Stimulated activated CD8-positive, alpha-beta memory T cell treated with anti-CD3 and anti-CD28 coated beads, Interleukin-4, amount 100 ng/mL, for 1 hour (primary cell): Measurements from ENCODE around the gene C12orf57.

Source experiments
- DNase-seq, 2 donors: peaks; one replicate each; pipeline ENCODE4 v3.0.0-alpha.2; 2020; ENCODE audit warnings: low read depth in 2 of 2, low spot score in 1 of 2

Gene C12orf57

GRCh38 chr12:6952121-6952862 is 8.5 kb downstream of the C12orf57 start:
- DNase-seq: no peak

GRCh38 chr12:6952863-6953441 is 9.1 kb downstream of the C12orf57 start:
- no peak for DNase-seq

GRCh38 chr12:6953442-6954315 is 9.9 kb downstream of the C12orf57 start:
- DNase-seq: peak; percentile 74 to 78

- no peak for DNase-seq
These were observed 10.7 kb downstream of the C12orf57 start for GRCh38 chr12:6954316-6955107.

DNA sequence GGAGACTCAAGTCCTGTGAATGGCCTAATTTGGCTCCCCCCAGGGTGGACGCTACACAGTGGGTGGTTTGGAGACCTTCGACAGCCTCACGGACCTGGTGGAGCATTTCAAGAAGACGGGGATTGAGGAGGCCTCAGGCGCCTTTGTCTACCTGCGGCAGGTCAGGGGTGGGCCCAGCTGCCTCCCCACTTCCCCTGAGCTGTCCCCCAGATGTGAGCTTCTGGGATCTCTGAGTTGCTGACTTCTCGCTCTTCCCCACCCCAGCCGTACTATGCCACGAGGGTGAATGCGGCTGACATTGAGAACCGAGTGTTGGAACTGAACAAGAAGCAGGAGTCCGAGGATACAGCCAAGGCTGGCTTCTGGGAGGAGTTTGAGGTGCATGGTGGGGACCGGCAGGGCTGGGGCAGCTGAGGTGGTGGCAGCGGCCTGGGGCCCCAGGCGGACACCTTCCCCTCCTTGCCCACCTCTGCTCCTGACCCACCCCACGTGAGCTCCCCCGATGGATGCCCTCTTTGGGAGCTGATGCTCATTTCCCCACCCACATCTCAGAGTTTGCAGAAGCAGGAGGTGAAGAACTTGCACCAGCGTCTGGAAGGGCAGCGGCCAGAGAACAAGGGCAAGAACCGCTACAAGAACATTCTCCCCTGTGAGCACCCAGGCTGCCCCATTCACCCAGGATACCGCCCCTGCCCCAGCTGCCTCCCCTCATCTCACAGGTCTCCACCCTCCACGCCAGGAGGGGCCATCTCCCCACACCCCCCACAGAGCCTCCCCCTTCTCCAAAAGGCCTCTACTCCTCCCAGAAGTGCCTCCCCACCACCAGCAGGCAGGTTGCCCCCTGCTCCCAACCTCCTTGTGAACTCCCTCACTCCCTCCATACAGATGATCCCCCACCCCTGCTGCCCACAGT is 11.5 kb downstream of the C12orf57 start:
- DNase-seq: no peak

DNA sequence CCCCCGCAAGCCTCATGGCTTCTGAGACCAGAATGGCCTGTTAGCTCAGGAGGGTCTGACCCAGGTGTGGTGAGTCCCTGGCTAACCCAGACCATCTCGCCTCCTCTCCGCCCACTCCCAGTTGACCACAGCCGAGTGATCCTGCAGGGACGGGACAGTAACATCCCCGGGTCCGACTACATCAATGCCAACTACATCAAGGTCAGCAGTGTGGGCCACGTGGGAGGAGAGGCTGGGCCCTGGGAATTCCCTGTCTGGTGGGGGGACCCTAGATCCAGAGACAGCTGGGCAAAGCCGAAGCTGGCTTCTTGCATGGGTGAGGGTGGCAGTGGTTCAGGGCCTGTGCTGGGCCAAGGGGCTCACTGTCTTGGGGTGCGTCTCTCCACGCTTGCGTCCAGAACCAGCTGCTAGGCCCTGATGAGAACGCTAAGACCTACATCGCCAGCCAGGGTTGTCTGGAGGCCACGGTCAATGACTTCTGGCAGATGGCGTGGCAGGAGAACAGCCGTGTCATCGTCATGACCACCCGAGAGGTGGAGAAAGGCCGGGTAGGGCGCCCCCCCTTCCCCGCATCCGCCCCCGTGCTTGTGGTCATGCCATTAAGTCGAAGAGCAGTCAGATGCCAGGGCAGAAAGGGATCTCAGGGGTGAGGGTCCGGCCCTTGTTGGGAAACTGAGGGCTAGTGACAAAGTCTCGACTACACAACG is 12.4 kb downstream of the C12orf57 start:
- DNase-seq: no peak

DNA sequence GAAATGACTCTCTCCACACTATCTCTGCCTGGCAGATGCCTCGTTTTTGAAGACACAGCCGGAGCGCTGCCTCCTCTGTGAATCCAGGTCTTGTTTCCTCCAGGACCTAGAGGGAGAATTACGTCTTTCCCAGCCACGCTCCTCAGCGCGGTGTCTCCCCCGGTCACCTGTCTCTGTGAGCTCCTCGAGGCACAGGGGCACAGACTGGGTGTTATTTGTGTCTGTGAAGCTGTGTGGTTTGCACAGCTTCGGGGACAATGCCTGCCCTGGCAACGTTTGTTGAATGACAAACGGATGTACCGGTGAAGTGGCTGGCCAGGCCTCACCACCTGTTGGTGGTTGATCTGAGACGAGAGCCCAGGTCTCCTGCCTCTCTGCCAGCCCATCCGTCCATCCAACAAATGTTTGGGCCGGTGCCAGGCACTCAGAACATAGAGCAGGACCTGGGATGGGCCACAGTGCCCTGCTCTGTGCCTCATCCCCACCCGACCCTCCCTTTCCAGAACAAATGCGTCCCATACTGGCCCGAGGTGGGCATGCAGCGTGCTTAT is 13.4 kb downstream of the C12orf57 start:
- DNase-seq: no peak

- no peak for DNase-seq
These were observed 14.2 kb downstream of the C12orf57 start for GRCh38 chr12:6957741-6958608.

DNA sequence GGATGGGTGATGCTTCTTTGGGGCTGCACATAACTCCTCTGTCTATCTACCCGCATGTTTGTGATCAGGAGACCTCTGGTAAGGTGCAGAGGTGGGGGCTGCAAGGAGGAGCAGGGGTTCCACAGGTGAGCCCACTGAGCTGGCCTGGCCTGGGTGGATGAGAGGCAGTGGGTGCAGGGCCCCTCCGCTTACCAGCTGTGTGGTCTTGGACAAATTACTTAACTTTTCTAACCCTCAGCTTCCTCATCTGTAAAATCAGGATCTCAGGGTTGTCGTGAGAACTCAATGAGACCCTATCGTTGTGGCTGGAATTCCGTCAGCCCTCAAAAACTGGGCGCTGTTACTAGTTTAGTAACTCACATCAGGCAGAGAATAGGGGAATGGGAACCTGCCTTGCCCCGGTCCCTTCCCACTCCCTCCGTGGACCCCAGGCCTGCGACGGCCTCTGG is 14.8 kb downstream of the C12orf57 start:
- DNase-seq: no peak

- no peak for DNase-seq
These were observed 15.4 kb downstream of the C12orf57 start for GRCh38 chr12:6959058-6959804.

DNA sequence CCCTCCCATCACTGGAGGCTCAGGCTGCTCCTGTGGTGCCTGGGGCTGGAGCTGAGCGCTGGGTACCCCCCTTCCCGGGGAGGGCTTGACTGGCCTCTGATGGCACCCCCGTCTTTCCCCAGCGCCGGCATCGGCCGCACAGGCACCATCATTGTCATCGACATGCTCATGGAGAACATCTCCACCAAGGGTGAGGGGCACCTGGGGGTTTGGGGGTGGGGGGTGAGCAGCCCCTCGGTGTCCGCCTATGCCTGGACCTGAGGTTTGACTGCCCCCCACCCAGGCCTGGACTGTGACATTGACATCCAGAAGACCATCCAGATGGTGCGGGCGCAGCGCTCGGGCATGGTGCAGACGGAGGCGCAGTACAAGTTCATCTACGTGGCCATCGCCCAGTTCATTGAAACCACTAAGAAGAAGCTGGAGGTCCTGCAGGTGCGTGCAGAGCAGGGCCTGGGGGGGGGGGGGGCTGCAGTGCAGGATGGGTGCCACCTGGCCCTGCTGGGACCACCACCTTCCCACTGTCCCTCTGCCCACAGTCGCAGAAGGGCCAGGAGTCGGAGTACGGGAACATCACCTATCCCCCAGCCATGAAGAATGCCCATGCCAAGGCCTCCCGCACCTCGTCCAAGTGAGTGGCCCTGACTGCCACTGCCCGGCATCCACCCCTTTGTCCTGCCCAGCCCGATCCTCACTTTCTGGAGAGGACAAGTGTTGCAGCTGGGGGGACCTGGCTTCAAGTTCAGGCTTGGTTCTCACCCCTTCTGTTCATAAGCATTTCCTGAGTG is 16.2 kb downstream of the C12orf57 start:
- no peak for DNase-seq

DNA sequence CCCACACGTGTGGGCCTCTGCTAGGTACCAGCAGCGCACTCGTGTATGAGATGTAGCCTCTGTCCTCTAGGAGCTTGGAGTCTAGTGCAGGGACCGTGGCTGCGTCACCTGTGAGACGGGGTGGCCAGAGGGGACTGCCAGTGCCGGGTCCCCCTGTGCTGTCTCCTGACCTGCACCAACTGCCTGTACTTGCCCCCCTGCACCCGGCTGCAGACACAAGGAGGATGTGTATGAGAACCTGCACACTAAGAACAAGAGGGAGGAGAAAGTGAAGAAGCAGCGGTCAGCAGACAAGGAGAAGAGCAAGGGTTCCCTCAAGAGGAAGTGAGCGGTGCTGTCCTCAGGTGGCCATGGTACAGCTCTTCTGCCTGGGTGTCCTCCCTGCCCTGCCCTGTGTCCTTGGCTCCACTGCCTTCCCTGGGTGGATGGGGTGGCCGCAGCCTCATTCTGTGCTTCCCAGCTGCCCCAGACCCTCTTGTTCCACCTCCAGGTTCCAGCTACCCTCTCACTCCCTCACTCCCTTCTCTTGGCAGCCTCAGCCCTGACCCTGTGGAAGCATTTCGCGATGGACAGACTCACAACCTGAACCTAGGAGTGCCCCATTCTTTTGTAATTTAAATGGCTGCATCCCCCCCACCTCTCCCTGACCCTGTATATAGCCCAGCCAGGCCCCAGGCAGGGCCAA is 16.9 kb downstream of the C12orf57 start:
- DNase-seq: no peak

DNA sequence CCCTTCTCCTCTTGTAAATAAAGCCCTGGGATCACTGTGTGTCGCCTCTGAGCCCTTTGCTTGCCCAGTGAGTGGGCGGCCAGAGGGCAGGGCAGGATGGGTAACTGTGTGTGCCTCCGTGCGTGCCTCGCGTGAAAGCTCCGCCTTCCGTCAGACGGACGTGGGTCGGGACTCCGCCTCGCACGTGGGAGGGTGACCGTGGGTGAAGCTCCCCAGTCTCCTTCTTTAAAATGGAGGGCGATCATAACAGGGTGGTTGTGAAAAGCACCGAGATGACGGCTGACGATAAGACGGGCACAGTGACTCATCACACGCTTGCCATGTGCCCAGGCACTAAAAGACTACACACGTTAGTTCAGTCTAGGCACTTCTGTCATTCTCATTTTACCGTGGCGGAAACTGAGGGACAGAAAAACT is 17.5 kb downstream of the C12orf57 start:
- peak in 1 of 2 donors; percentile 83 for DNase-seq

GRCh38 chr12:6961695-6962284 is 18.0 kb downstream of the C12orf57 start:
- no peak for DNase-seq

GRCh38 chr12:6962285-6963015 is 18.6 kb downstream of the C12orf57 start:
- DNase-seq: no peak
